Kidney (tissue), 14 donors: ENCODE results near the gene POLR3E. TPM values are rescaled to one million over a fixed set of nuclear protein-coding genes. Genes with fewer than 3 reads are reported as not detected.

Experiments
- DNase-seq, 5 donors: peaks; one replicate each; pipeline ENCODE4 v3.0.0-alpha.2; 2013 to 2020
- FAIRE-seq: peaks from 2 replicates; lab custom pipeline; 2012; peaks lifted over from hg19 to GRCh38; lab: Jason Lieb, UNC
- H3K27ac ChIP-seq, 2 donors: one replicate each; pipeline ENCODE4 v1.7.0; 2013; ENCODE audit warnings: low read depth in 2 of 2, low read length in 2 of 2, inconsistent platforms in 1 of 2
- H3K27me3 ChIP-seq: one replicate; pipeline ENCODE4 v1.7.1; 2013; ENCODE audit warnings: low read length, inconsistent platforms; ENCODE audit not compliant: control insufficient read depth, insufficient read depth
- H3K36me3 ChIP-seq, 3 donors: one replicate each; pipeline versions ENCODE4 v1.7.0 to v1.7.1; 2013; ENCODE audit warnings: low read length in 3 of 3, control low read depth in 1 of 3, inconsistent platforms in 1 of 3; ENCODE audit not compliant: insufficient read depth in 3 of 3, control insufficient read depth in 2 of 3
- H3K4me1 ChIP-seq, 3 donors: one replicate each; pipeline versions ENCODE4 v1.7.0 to v1.7.1; 2013; ENCODE audit warnings: low read length in 3 of 3, inconsistent platforms in 1 of 3, low read depth in 1 of 3; ENCODE audit not compliant: control insufficient read depth in 2 of 3, insufficient read depth in 2 of 3
- H3K4me3 ChIP-seq, 3 donors: one replicate each; pipeline versions ENCODE4 v1.7.0 to v1.8.1; 2013; ENCODE audit warnings: low read length in 3 of 3, control low read depth in 1 of 3, inconsistent platforms in 1 of 3
- H3K9ac ChIP-seq, 3 donors: one replicate each; pipeline versions ENCODE4 v1.7.0 to v1.7.1; 2013; ENCODE audit warnings: low read length in 3 of 3, control low read depth in 1 of 3, inconsistent platforms in 1 of 3
- H3K9me3 ChIP-seq, 3 donors: one replicate each; pipeline versions ENCODE4 v1.7.0 to v1.7.1; 2013; ENCODE audit warnings: low read length in 3 of 3, control low read depth in 1 of 3, inconsistent platforms in 1 of 3; ENCODE audit not compliant: control insufficient read depth in 2 of 3, insufficient read depth in 1 of 3
- intact Hi-C: fragments of 100-400 bp; cut with DNase I; formaldehyde crosslinking; loops from one replicate; pipeline ENCODE4 v1.11.1; 2022
- polyA plus RNA-seq: library from polyadenylated mRNA; stranded (reverse); fragments of 350-450 nt; fragmentation: Illumina TruSeq; extraction: RNeasy Lipid Tissue Mini Kit (QIAGEN cat#74804); gene quantifications from one replicate; pipeline ENCODE4 v1.2.3, GENCODE V29; 2014; ENCODE audit warnings: low read depth, low replicate concordance; ENCODE audit not compliant: insufficient read depth
- total RNA-seq: library from RNA; stranded (reverse); fragmentation: NEBNext Ultra II Directional; extraction: Animal tissue kit (Norgen Biotek cat#: 25700); gene quantifications from one replicate; pipeline ENCODE4 v1.2.1, GENCODE V29; 2021
- TF ChIP-seq, protein P1 (sequence below): IDR thresholded peaks from 3 replicates; pipeline ENCODE4 v1.5.1; 2012; ENCODE audit warnings: mild to moderate bottlenecking, moderate library complexity, borderline replicate concordance; ENCODE audit not compliant: insufficient read depth; ENCODE audit errors: extremely low read depth
- donor health status: control.
- donor health status: control.
- donor health status: control.
- donor health status: control.
- donor health status: control.
- donor health status: DM: yes; HTN: yes; CAD: no.
- donor health status: Normal renal cell carcinoma (clear cell type).

The POLR3E gene
- total and polyA plus RNA-seq, 2 donors from 2014 or later: 21.3 to 41.4 TPM

DNA sequence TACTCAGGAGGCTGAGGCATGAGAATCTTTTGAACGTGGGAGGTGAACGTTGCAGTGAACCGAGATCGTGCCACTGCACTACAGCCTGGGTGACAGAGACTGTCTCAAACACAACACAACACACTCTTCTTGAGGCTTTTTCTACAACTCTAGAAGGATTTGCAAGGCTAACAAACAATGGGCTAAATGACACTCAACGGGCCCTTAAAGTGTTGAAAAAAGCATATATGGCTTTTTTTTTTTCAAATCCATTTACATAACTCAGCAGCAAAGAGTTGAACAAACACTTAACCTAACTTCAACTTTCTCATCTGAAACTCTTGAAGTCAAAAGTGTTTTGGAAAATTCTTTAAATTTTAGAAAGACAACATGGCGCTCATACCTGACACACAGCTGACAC, 54.9 kb downstream of the POLR3E start:
- no peak overlapping the region for H3K4me3 ChIP-seq
- intact Hi-C loops: no loop called here
- DNase-seq (no peak), FAIRE-seq (no peak)
- H3K27me3 ChIP-seq: no peaks in the 10 kb centered on the region
- TF ChIP-seq, protein P1, sequence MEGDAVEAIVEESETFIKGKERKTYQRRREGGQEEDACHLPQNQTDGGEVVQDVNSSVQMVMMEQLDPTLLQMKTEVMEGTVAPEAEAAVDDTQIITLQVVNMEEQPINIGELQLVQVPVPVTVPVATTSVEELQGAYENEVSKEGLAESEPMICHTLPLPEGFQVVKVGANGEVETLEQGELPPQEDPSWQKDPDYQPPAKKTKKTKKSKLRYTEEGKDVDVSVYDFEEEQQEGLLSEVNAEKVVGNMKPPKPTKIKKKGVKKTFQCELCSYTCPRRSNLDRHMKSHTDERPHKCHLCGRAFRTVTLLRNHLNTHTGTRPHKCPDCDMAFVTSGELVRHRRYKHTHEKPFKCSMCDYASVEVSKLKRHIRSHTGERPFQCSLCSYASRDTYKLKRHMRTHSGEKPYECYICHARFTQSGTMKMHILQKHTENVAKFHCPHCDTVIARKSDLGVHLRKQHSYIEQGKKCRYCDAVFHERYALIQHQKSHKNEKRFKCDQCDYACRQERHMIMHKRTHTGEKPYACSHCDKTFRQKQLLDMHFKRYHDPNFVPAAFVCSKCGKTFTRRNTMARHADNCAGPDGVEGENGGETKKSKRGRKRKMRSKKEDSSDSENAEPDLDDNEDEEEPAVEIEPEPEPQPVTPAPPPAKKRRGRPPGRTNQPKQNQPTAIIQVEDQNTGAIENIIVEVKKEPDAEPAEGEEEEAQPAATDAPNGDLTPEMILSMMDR: no peak
- H3K9me3 ChIP-seq: no peaks in the 10 kb centered on the region
- H3K9ac ChIP-seq: no peak overlapping the region
- H3K27ac ChIP-seq: no peak overlapping the region
- H3K4me1 ChIP-seq: peaks cover 0 to 10% (median 0%) of the 10 kb centered on the region in 3 donors
- peaks cover 0 to 20% (median 4%) of the 10 kb centered on the region in 3 donors for H3K36me3 ChIP-seq

- Histone ChIP-seq H3K36me3 (peaks cover 0 to 16% (median 2%) of the 10 kb centered on the region in 3 donors), H3K4me3 (no peak overlapping the region), H3K9me3 (no peaks in the 10 kb centered on the region), H3K9ac (no peak overlapping the region), H3K27me3 (no peaks in the 10 kb centered on the region), H3K27ac (peak overlapping the region; percentile 47 to 53), H3K4me1 (peaks cover 0 to 10% (median 0%) of the 10 kb centered on the region in 3 donors)
- DNase-seq (no peak), FAIRE-seq (no peak)
- intact Hi-C loops: no loop called here
- TF ChIP-seq, protein P1: no peak
Measured at GRCh38 chr16:22352723-22353122, 55.5 kb downstream of the POLR3E start.

- H3K9me3 ChIP-seq: no peaks in the 10 kb centered on the region
- TF ChIP-seq, protein P1: no peak
- peaks cover 0 to 10% (median 0%) of the 10 kb centered on the region in 3 donors for H3K4me1 ChIP-seq
- H3K36me3 ChIP-seq: peaks cover 0 to 13% (median 2%) of the 10 kb centered on the region in 3 donors
- no peaks in the 10 kb centered on the region for H3K27me3 ChIP-seq
- intact Hi-C loops: no loop called here
- no peak for FAIRE-seq
- peak in 2 of 5 donors; percentile 51 to 53 for DNase-seq
- H3K9ac ChIP-seq: no peak overlapping the region
- peak overlapping the region; percentile 47 to 53 for H3K27ac ChIP-seq
- no peak overlapping the region for H3K4me3 ChIP-seq
Measured at GRCh38 chr16:22353191-22353919, 56.1 kb downstream of the POLR3E start.
